A549 treated with AZD9567 at 1 μM for 4 hours (cell line): ENCODE results near the gene OR4D1. TPM values are rescaled to one million over a fixed set of nuclear protein-coding genes. Genes with fewer than 3 reads are reported as not detected.

ENCODE experiments used
- total RNA-seq: library from RNA; stranded (reverse); fragments of 200-300 nt; extraction: Qiagen RNA extraction; gene quantifications from 5 replicates; pipeline ENCODE4 v1.2.3, GENCODE V29; 2022; ENCODE audit not compliant: insufficient read depth

OR4D1 gene
- 0.01 to 0.02 TPM in 2 of 5 replicates, not detected in the others for total RNA-seq

GRCh38 chr17:58147930-58148434 lies at the start of gene OR4D1:
Gene OR4D1, plus strand, starts transcription at chr17:58148384. Its CDS starts 6,770 bp downstream, at chr17:58155154.

GRCh38 chr17:58166682-58167081 lies 18.5 kb downstream of the OR4D1 start, which contains the start of gene OR4D2:
Gene OR4D2, plus strand, starts transcription at chr17:58166982. Its CDS starts 2,674 bp downstream, at chr17:58169656.

GRCh38 chr17:58192612-58193011 lies 44.4 kb downstream of the OR4D1 start, which contains the start of gene EPX:
Gene EPX, plus strand, starts transcription at chr17:58192726. Its CDS starts 121 bp downstream, at chr17:58192847.

Other genes starting within 250 kb of the OR4D1 start
- gene CUEDC1, start 193.0 kb upstream of the OR4D1 start, total RNA-seq = 47.0 to 58.1 TPM (median 53.5 TPM) in 5 replicates
- 33.1 to 44.1 TPM (median 40.5 TPM) in 5 replicates for gene VEZF1, start 160.1 kb upstream of the OR4D1 start, total RNA-seq
- 209 to 330 TPM (median 245 TPM) in 5 replicates for gene SRSF1, start 141.1 kb upstream of the OR4D1 start, total RNA-seq
- gene DYNLL2, start 65.0 kb upstream of the OR4D1 start, total RNA-seq = 23.9 to 27.3 TPM (median 26.2 TPM) in 5 replicates
- not detected in 5 replicates for gene OR4D2, start 18.6 kb downstream of the OR4D1 start, total RNA-seq
- gene EPX, start 44.3 kb downstream of the OR4D1 start, total RNA-seq = not detected in 5 replicates
- gene MKS1, start 70.9 kb downstream of the OR4D1 start, total RNA-seq = 9.7 to 12.7 TPM (median 11.3 TPM) in 5 replicates
- not detected in 5 replicates for gene LPO, start 90.2 kb downstream of the OR4D1 start, total RNA-seq
- gene MPO, start 132.6 kb downstream of the OR4D1 start, total RNA-seq = not detected in 5 replicates
- gene TSPOAP1, start 180.4 kb downstream of the OR4D1 start, total RNA-seq = 0.02 TPM in 1 of 5 replicates, not detected in the others
- 108 to 163 TPM (median 152 TPM) in 5 replicates for gene SUPT4H1, start 203.8 kb downstream of the OR4D1 start, total RNA-seq